Transverse colon (tissue), 4 donors: ENCODE results near the gene PCDHGB6. TPM values are rescaled to one million over a fixed set of nuclear protein-coding genes. Genes with fewer than 3 reads are reported as not detected.
"Not testable (repeated sequence)": the region's sequence is repeated elsewhere in the genome, so short reads cannot be mapped to it uniquely, and the experiment has no call there.

Experiments
- DNase-seq: peaks from one replicate; pipeline ENCODE4 v3.0.0-alpha.2; 2019
- H3K27ac ChIP-seq, 4 donors: fragments of 200-600 bp; sonication (generic); 2 replicates each; pipeline ENCODE4 v1.5.1; 2016 to 2018; ENCODE audit warnings: inconsistent platforms in 4 of 4
- H3K27me3 ChIP-seq: fragments of 200-600 bp; sonication (generic); 2 replicates; pipeline ENCODE4 v1.5.1; 2017; ENCODE audit warnings: inconsistent platforms
- H3K36me3 ChIP-seq, 4 donors: fragments of 200-600 bp; sonication (generic); 2 replicates each; pipeline ENCODE4 v1.5.1; 2017 to 2019; ENCODE audit warnings: inconsistent platforms in 4 of 4
- H3K4me1 ChIP-seq, 4 donors: fragments of 200-600 bp; sonication (generic); 2 replicates each; pipeline ENCODE4 v1.5.1; 2017 to 2020; ENCODE audit warnings: inconsistent platforms in 4 of 4
- H3K4me3 ChIP-seq, 4 donors: fragments of 200-600 bp; sonication (generic); 1 replicate in 1 of 4; 2 replicates in 3 of 4; pipeline versions ENCODE4 v1.5.1 to v1.6.1; 2017 to 2019; ENCODE audit warnings: inconsistent platforms in 4 of 4
- H3K9me3 ChIP-seq, 2 donors: fragments of 200-600 bp; sonication (generic); 2 replicates each; pipeline ENCODE4 v1.5.1; 2017 to 2019; ENCODE audit warnings: inconsistent platforms in 2 of 2
- EP300 ChIP-seq: sonication (generic); formaldehyde crosslinking; IDR thresholded peaks from one replicate; pipeline ENCODE4 v1.6.1; 2017; ENCODE audit warnings: antibody characterized with exemption, low read depth
- POLR2A ChIP-seq: fragments of 450-650 bp; IDR thresholded peaks from one replicate; pipeline ENCODE4 v1.6.1; 2016; ENCODE audit warnings: antibody characterized with exemption, mild to moderate bottlenecking, moderate library complexity
- POLR2AphosphoS5 ChIP-seq, 3 donors: sonication (generic); formaldehyde crosslinking; IDR thresholded peaks; one replicate each; pipeline ENCODE4 v1.6.1; 2016; ENCODE audit warnings: antibody characterized with exemption in 3 of 3
- WGBS, 2 donors: methylation state at CpG; one replicate each; pipeline ENCODE4 v1.1.5; 2018; ENCODE audit warnings: low coverage in 1 of 2; 5-methylcytosine and 5-hydroxymethylcytosine counted together
- in situ Hi-C, 4 donors: fragments of 200-750 bp; cut with MboI; loops; one replicate each; pipeline versions ENCODE4 v1.15.0 to v1.15.1; 2017; ENCODE audit warnings: low sequenced_read_pairs in 3 of 4, low pct_ligation_motif_present in 1 of 4, low pct_unique_long_range_greater_than_20kb in 1 of 4
- intact Hi-C: fragments of 100-400 bp; cut with DNase I; formaldehyde crosslinking; loops from one replicate; pipeline ENCODE4 v1.15.1; 2023; ENCODE audit warnings: low total_unique reads
- total RNA-seq, 4 donors: library from RNA; depleted of rRNA; stranded (reverse); fragments of >200 nt; gene quantifications; one replicate each; pipeline ENCODE4 v1.1.0, GENCODE V29; 2016
- TF ChIP-seq, protein P1 (sequence below), 5 experiments: fragments of 200-600 bp in 3 of 5; fragments of 450-650 bp in 2 of 5; sonication (generic) in 3 of 5; IDR thresholded peaks; 1 replicate in 2 of 5; 2 replicates in 3 of 5; pipeline ENCODE4 v1.5.1; 2016 to 2017; ENCODE audit warnings: antibody characterized with exemption in 5 of 5, inconsistent platforms in 3 of 5, mild to moderate bottlenecking in 2 of 5, moderate library complexity in 1 of 5

PCDHGB6 gene
- total RNA-seq, 4 donors from 2014 or later = 1.9 to 5.9 (median 4.7) TPM

DNA sequence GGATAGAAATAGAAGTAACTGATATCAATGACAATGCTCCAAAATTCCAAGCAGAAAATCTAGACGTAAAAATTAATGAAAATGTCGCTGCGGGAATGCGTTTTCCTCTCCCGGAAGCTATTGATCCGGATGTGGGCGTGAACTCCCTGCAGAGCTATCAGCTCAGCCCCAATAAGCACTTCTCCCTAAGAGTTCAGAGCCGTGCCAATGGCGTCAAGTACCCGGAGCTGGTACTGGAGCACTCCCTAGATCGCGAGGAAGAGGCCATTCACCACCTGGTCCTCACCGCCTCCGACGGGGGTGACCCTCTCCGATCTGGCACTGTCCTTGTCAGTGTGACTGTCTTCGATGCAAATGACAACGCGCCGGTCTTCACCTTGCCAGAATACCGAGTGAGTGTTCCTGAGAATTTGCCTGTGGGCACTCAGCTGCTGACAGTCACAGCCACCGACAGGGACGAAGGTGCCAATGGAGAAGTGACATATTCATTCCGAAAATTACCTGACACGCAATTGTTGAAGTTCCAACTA lies 5.8 kb downstream of the PCDHGB6 start:
- in situ Hi-C loops (loop anchor here in 1 of 4 donors (10.0 kb wide), 1 partner anchor 141 kb away; no protein-coding TSS in a partner anchor), intact Hi-C loops (loop anchor here (10.0 kb wide), 1 partner anchor 151 kb away; no protein-coding TSS in a partner anchor)
- TF ChIP-seq EP300 = no peak
- no peak for TF ChIP-seq POLR2AphosphoS5 (IDR thresholded peaks at IDR 0.05)
- TF ChIP-seq, protein P1, sequence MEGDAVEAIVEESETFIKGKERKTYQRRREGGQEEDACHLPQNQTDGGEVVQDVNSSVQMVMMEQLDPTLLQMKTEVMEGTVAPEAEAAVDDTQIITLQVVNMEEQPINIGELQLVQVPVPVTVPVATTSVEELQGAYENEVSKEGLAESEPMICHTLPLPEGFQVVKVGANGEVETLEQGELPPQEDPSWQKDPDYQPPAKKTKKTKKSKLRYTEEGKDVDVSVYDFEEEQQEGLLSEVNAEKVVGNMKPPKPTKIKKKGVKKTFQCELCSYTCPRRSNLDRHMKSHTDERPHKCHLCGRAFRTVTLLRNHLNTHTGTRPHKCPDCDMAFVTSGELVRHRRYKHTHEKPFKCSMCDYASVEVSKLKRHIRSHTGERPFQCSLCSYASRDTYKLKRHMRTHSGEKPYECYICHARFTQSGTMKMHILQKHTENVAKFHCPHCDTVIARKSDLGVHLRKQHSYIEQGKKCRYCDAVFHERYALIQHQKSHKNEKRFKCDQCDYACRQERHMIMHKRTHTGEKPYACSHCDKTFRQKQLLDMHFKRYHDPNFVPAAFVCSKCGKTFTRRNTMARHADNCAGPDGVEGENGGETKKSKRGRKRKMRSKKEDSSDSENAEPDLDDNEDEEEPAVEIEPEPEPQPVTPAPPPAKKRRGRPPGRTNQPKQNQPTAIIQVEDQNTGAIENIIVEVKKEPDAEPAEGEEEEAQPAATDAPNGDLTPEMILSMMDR (IDR thresholded peaks at IDR 0.05) = no peak
- no peak for TF ChIP-seq POLR2A
- Histone ChIP-seq H3K27me3 (peaks cover 8% of the 10 kb centered on the region), H3K9me3 (peaks cover 55 to 94% of the 10 kb centered on the region in 2 donors), H3K4me1 (no peaks in the 10 kb centered on the region), H3K36me3 (no peaks in the 10 kb centered on the region), H3K4me3 (peak overlapping the region in 3 of 4 donors; percentile 16 to 44 (median 18)), H3K27ac (peak overlapping the region in 1 of 4 donors; percentile 2)
- 37 to 46% methylated on average over 2 to 25 of the region's 25 CpGs for WGBS, 2 donors
- no peak for DNase-seq

GRCh38 chr5:141414548-141415274 lies 6.9 kb downstream of the PCDHGB6 start:
- H3K27me3 ChIP-seq, DNase-seq, H3K27ac ChIP-seq, H3K36me3 ChIP-seq, H3K4me1 ChIP-seq, H3K4me3 ChIP-seq: not testable (repeated sequence)
- H3K9me3 ChIP-seq = peaks cover 55 to 94% of the 10 kb centered on the region in 2 donors
- intact Hi-C loops = loop anchor here (10.0 kb wide), 1 partner anchor 150 kb away; no protein-coding TSS in a partner anchor
- in situ Hi-C loops = loop anchor here in 1 of 4 donors (10.0 kb wide), 1 partner anchor 140 kb away; no protein-coding TSS in a partner anchor
- WGBS, 2 donors = 56% methylated on average over 34 of the region's 46 CpGs; no CpG with 5 or more reads in 1 of the 2 donors

DNA sequence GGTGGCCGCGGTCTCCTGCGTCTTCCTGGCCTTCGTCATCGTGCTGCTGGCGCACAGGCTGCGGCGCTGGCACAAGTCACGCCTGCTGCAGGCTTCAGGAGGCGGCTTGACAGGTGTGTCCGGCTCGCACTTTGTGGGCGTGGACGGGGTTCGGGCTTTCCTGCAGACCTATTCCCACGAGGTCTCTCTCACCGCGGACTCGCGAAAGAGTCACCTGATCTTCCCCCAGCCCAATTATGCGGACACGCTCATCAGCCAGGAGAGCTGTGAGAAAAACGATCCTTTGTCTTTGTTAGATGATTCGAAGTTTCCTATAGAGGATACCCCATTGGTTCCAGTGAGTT lies 7.4 kb downstream of the PCDHGB6 start:
- H3K27me3 ChIP-seq, H3K4me3 ChIP-seq, H3K36me3 ChIP-seq, H3K4me1 ChIP-seq, DNase-seq, H3K27ac ChIP-seq: not testable (repeated sequence)
- intact Hi-C loops = loop anchor here (10.0 kb wide), 1 partner anchor 150 kb away; no protein-coding TSS in a partner anchor
- peaks cover 55 to 94% of the 10 kb centered on the region in 2 donors for H3K9me3 ChIP-seq
- in situ Hi-C loops = loop anchor here in 1 of 4 donors (10.0 kb wide), 1 partner anchor 140 kb away; no protein-coding TSS in a partner anchor
- 58 to 69% methylated on average over 3 to 24 of the region's 24 CpGs for WGBS, 2 donors

- DNase-seq = peak; percentile 58
- in situ Hi-C loops = loop anchor here in 1 of 4 donors (10.0 kb wide), 1 partner anchor 137 kb away; no protein-coding TSS in a partner anchor
- H3K27ac ChIP-seq = peak within 1 kb of the TSS in 1 of 4 donors; percentile 8
- TF ChIP-seq, protein P1 (IDR thresholded peaks at IDR 0.05) = peak; percentile 39 to 51 (median 43)
- H3K4me1 ChIP-seq, H3K36me3 ChIP-seq, H3K27me3 ChIP-seq: not testable (repeated sequence)
- intact Hi-C loops = loop anchor here (10.0 kb wide), 1 partner anchor 147 kb away; no protein-coding TSS in a partner anchor
- 38 to 41% methylated on average over 16 to 47 of the region's 47 CpGs for WGBS, 2 donors
- peak within 1 kb of the TSS in 3 of 4 donors; percentile 15 to 37 (median 15) for H3K4me3 ChIP-seq
- H3K9me3 ChIP-seq = peaks cover 56 to 96% of the 10 kb centered on the region in 2 donors
Observed at GRCh38 chr5:141417494-141418172, 9.8 kb downstream of the PCDHGB6 start, which contains the start of gene PCDHGB7. Gene PCDHGB7, plus strand, starts transcription at chr5:141417677. Its CDS starts 183 bp downstream, at chr5:141417860.
